GM23248 (cell line): ENCODE results near the gene PSMD2. TPM values are rescaled to one million over a fixed set of nuclear protein-coding genes. Genes with fewer than 3 reads are reported as not detected.
A peak's percentile ranks its signal among the peaks of the same experiment; 100 is the strongest.

Source experiments
- DNase-seq: peaks from one replicate; pipeline ENCODE4 v3.0.0-alpha.2; 2015
- H2AFZ ChIP-seq: fragments of 200-600 bp; sonication (generic); 2 replicates; pipeline ENCODE4 v1.6.1; 2016; ENCODE audit warnings: antibody characterized with exemption
- H3F3A ChIP-seq: fragments of 200-600 bp; sonication (generic); 2 replicates; pipeline ENCODE4 v1.6.1; 2016; ENCODE audit warnings: mild to moderate bottlenecking, antibody characterized with exemption, mixed run types; ENCODE audit not compliant: insufficient read depth
- H3K27ac ChIP-seq: fragments of 200-600 bp; sonication (generic); 2 replicates; pipeline ENCODE4 v1.5.1; 2016; ENCODE audit warnings: mild to moderate bottlenecking
- H3K27me3 ChIP-seq: fragments of 200-600 bp; sonication (generic); replicated peaks from 2 replicates; pipeline ENCODE4 v1.6.1; 2016; ENCODE audit warnings: mild to moderate bottlenecking; ENCODE audit not compliant: insufficient read depth
- H3K36me3 ChIP-seq: fragments of 200-600 bp; sonication (generic); 2 replicates; pipeline ENCODE4 v1.6.1; 2016; ENCODE audit warnings: low read depth, mild to moderate bottlenecking
- H3K4me1 ChIP-seq: fragments of 200-600 bp; sonication (generic); 2 replicates; pipeline ENCODE4 v1.6.1; 2016; ENCODE audit warnings: mild to moderate bottlenecking; ENCODE audit not compliant: insufficient read depth
- H3K4me2 ChIP-seq: fragments of 200-600 bp; sonication (generic); one replicate; pipeline ENCODE4 v1.6.1; 2016; ENCODE audit warnings: mild to moderate bottlenecking; ENCODE audit not compliant: unreplicated experiment
- H3K4me3 ChIP-seq: fragments of 200-600 bp; sonication (generic); 2 replicates; pipeline ENCODE4 v1.5.1; 2016; ENCODE audit warnings: mild to moderate bottlenecking
- H3K79me2 ChIP-seq: fragments of 200-600 bp; sonication (generic); 2 replicates; pipeline ENCODE4 v1.6.1; 2016; ENCODE audit warnings: mild to moderate bottlenecking; ENCODE audit not compliant: insufficient read depth
- H3K9ac ChIP-seq: fragments of 200-600 bp; sonication (generic); 2 replicates; pipeline ENCODE4 v1.6.1; 2016; ENCODE audit warnings: mild to moderate bottlenecking
- H3K9me2 ChIP-seq: fragments of 200-600 bp; sonication (generic); 2 replicates; pipeline ENCODE4 v1.6.1; 2016; ENCODE audit warnings: mixed run types, mild to moderate bottlenecking, moderate library complexity; ENCODE audit not compliant: insufficient read depth
- H3K9me3 ChIP-seq: fragments of 200-600 bp; sonication (generic); one replicate; pipeline ENCODE4 v1.6.1; 2017; ENCODE audit warnings: low read depth
- H4K20me1 ChIP-seq: fragments of 200-600 bp; sonication (generic); 2 replicates; pipeline ENCODE4 v1.6.0; 2016; ENCODE audit not compliant: insufficient read depth
- EZH2 ChIP-seq: fragments of 200-600 bp; sonication (generic); IDR thresholded peaks from 2 replicates; pipeline ENCODE4 v1.6.1; 2018; ENCODE audit warnings: antibody characterized with exemption, mild to moderate bottlenecking; ENCODE audit not compliant: insufficient read depth, poor library complexity, severe bottlenecking
- EZH2phosphoT487 ChIP-seq: fragments of 200-600 bp; sonication (generic); IDR thresholded peaks from 2 replicates; pipeline ENCODE4 v1.6.1; 2018; ENCODE audit warnings: antibody characterized with exemption, moderate library complexity, mild to moderate bottlenecking, low read depth; ENCODE audit not compliant: insufficient read depth
- WGBS, 2 experiments: methylation state at CpG; one replicate each; pipeline ENCODE4 v1.1.6; 2015 to 2017; ENCODE audit warnings: low lambda C conversion rate in 2 of 2, low coverage in 1 of 2; ENCODE audit errors: missing lambda C conversion rate in 2 of 2; 5-methylcytosine and 5-hydroxymethylcytosine counted together
- in situ Hi-C: fragments of 300-500 bp; cut with MboI; formaldehyde crosslinking; loops from 2 replicates; pipeline ENCODE4 v1.15.0; 2020
- polyA plus RNA-seq: library from polyadenylated mRNA; unstranded; fragments of >200 nt; fragmentation: Nextera tagmentation; extraction: Ambion mirVana; gene quantifications from 2 replicates; pipeline ENCODE4 v1.2.1, GENCODE V29; 2016
- total RNA-seq: library from RNA; depleted of rRNA; stranded (reverse); fragments of >200 nt; shearing (Covaris generic); gene quantifications from 2 replicates; pipeline ENCODE4 v1.2.3, GENCODE V29; 2014

PSMD2 gene
- total and polyA plus RNA-seq, 2 experiments from 2014 or later = 513 to 602 TPM

- in situ Hi-C loops = no loop called here
- H2AFZ ChIP-seq = no peak overlapping the region
- H3K9me3 ChIP-seq = no peaks in the 10 kb centered on the region
- peaks cover 43% of the 10 kb centered on the region for H3K79me2 ChIP-seq
- no peaks in the 10 kb centered on the region for H3K9me2 ChIP-seq
- no peak overlapping the region for H3K27ac ChIP-seq
- no peak overlapping the region for H3K4me2 ChIP-seq
- H3F3A ChIP-seq = peaks cover 60% of the 10 kb centered on the region
- no peaks in the 10 kb centered on the region for H4K20me1 ChIP-seq
- TF ChIP-seq EZH2 (no peak), EZH2phosphoT487 (no peak)
- no peak overlapping the region for H3K4me3 ChIP-seq
- no peaks in the 10 kb centered on the region for H3K4me1 ChIP-seq
- H3K9ac ChIP-seq = no peak overlapping the region
- H3K27me3 ChIP-seq = no peaks in the 10 kb centered on the region
- no peak for DNase-seq
- peaks cover 49% of the 10 kb centered on the region for H3K36me3 ChIP-seq
- WGBS, 2 experiments = 97 to 98% methylated on average over 9 of the region's 9 CpGs
These were observed 8.9 kb downstream of the PSMD2 start for GRCh38 chr3:184307915-184308314.

GRCh38 chr3:184308744-184309143 lies 9.7 kb downstream of the PSMD2 start:
- Histone ChIP-seq H3K27ac (no peak overlapping the region), H4K20me1 (no peaks in the 10 kb centered on the region)

GRCh38 chr3:184311633-184312032 lies 12.6 kb downstream of the PSMD2 start:
- Histone ChIP-seq H2AFZ (no peak overlapping the region), H3K9me3 (no peaks in the 10 kb centered on the region), H3K4me3 (no peak overlapping the region), H3K9ac (no peak overlapping the region), H3K36me3 (peaks cover 15% of the 10 kb centered on the region; the same call in 1 of the 2 replicates), H3K27ac (no peak overlapping the region), H3F3A (peaks cover 45% of the 10 kb centered on the region), H3K4me1 (peaks cover 3% of the 10 kb centered on the region), H4K20me1 (peaks cover under 1% of the 10 kb centered on the region; the same call in 1 of the 2 replicates), H3K79me2 (peaks cover 24% of the 10 kb centered on the region), H3K4me2 (no peak overlapping the region), H3K27me3 (no peaks in the 10 kb centered on the region), H3K9me2 (no peaks in the 10 kb centered on the region)
- no peak for TF ChIP-seq EZH2
- no peak for TF ChIP-seq EZH2phosphoT487
- in situ Hi-C loops = no loop called here
- DNase-seq = no peak

More at GRCh38 chr3:184308744-184309143, 9.7 kb downstream of the PSMD2 start:
- H3K4me3 ChIP-seq = no peak overlapping the region
- TF ChIP-seq EZH2phosphoT487 (no peak), EZH2 (no peak)
- H3K9ac ChIP-seq = no peak overlapping the region
- no peak for DNase-seq
- H3K9me2 ChIP-seq = no peaks in the 10 kb centered on the region
- peaks cover 41% of the 10 kb centered on the region for H3K36me3 ChIP-seq
- peaks cover 59% of the 10 kb centered on the region for H3F3A ChIP-seq
- H3K4me2 ChIP-seq = no peak overlapping the region
- H3K4me1 ChIP-seq = no peaks in the 10 kb centered on the region
- WGBS, 2 experiments = 85 to 88% methylated on average over 7 of the region's 7 CpGs
- H3K9me3 ChIP-seq = no peaks in the 10 kb centered on the region
- peaks cover 35% of the 10 kb centered on the region for H3K79me2 ChIP-seq
- no peaks in the 10 kb centered on the region for H3K27me3 ChIP-seq
- no peak overlapping the region for H2AFZ ChIP-seq
- in situ Hi-C loops = no loop called here

GRCh38 chr3:184314363-184314699 lies 15.3 kb downstream of the PSMD2 start, which contains the start of gene EIF4G1:
TSS of gene EIF4G1 (plus strand) at chr3:184314606. CDS start at chr3:184315797, 1,191 bp downstream.
- in situ Hi-C loops = no loop called here
- peak within 1 kb of the TSS; percentile 89 for H2AFZ ChIP-seq

More at GRCh38 chr3:184314363-184314699, 15.3 kb downstream of the PSMD2 start, which contains the start of gene EIF4G1:
- Histone ChIP-seq H3F3A (peaks cover 56% of the 10 kb centered on the region), H3K9ac (peak within 1 kb of the TSS; percentile 96), H3K9me2 (no peaks in the 10 kb centered on the region), H4K20me1 (peaks cover 16% of the 10 kb centered on the region; the same call in 1 of the 2 replicates), H3K4me2 (peak within 1 kb of the TSS; percentile 96), H3K79me2 (peaks cover 45% of the 10 kb centered on the region), H3K9me3 (no peaks in the 10 kb centered on the region), H3K4me1 (peaks cover 27% of the 10 kb centered on the region), H3K27me3 (no peaks in the 10 kb centered on the region), H3K4me3 (peak within 1 kb of the TSS; percentile 91), H3K36me3 (peaks cover 11% of the 10 kb centered on the region), H3K27ac (peak within 1 kb of the TSS; percentile 88)
- peak; percentile 98 for DNase-seq
- 1 to 13% methylated on average over 8 to 37 of the region's 40 CpGs for WGBS, 2 experiments
- TF ChIP-seq EZH2phosphoT487 (no peak), EZH2 (no peak)
